HEK293 (cell line): ENCODE measurements around the gene PTK7.

ENCODE experiments used
- GLI2 ChIP-seq: fragments of 450-650 bp; formaldehyde crosslinking; IDR thresholded peaks from 2 replicates; pipeline ENCODE4; 2017; ENCODE audit warnings: missing biosample characterization, missing genetic modification characterization, low read depth, borderline replicate concordance
- KLF1 ChIP-seq: fragments of 450-650 bp; formaldehyde crosslinking; IDR thresholded peaks from 2 replicates; pipeline ENCODE4 v1.5.1; 2016; ENCODE audit warnings: missing biosample characterization, missing genetic modification characterization
- ZIC2 ChIP-seq: fragments of 450-650 bp; formaldehyde crosslinking; IDR thresholded peaks from 2 replicates; pipeline ENCODE4 v1.5.1; 2016; ENCODE audit warnings: missing biosample characterization, missing genetic modification characterization
- ZXDB ChIP-seq: fragments of 450-650 bp; formaldehyde crosslinking; IDR thresholded peaks from 2 replicates; pipeline ENCODE4 v1.5.1; 2016; ENCODE audit warnings: missing biosample characterization, missing genetic modification characterization
- TF ChIP-seq, protein P1 (sequence below): fragments of 450-650 bp; formaldehyde crosslinking; IDR thresholded peaks from 2 replicates; pipeline ENCODE4 v1.5.1; 2016; ENCODE audit warnings: missing biosample characterization, missing genetic modification characterization
- TF ChIP-seq, protein P2 (sequence below): sonication (generic); formaldehyde crosslinking; IDR thresholded peaks from 2 replicates; pipeline ENCODE4 v1.8.1; 2022; ENCODE audit warnings: mild to moderate bottlenecking, moderate library complexity, missing genetic modification reagents
- TF ChIP-seq, protein P3 (sequence below): fragments of 450-650 bp; formaldehyde crosslinking; IDR thresholded peaks from 2 replicates; pipeline ENCODE4 v1.5.1; 2016; ENCODE audit warnings: missing biosample characterization, missing genetic modification characterization
- TF ChIP-seq, protein P4 (sequence below): fragments of 450-650 bp; formaldehyde crosslinking; IDR thresholded peaks from 2 replicates; pipeline ENCODE4 v1.5.1; 2016; ENCODE audit warnings: missing biosample characterization, missing genetic modification characterization
- TF ChIP-seq, protein P5 (sequence below): fragments of 450-650 bp; formaldehyde crosslinking; IDR thresholded peaks from 2 replicates; pipeline ENCODE4 v1.5.1; 2016; ENCODE audit warnings: missing biosample characterization, missing genetic modification characterization

DNA sequence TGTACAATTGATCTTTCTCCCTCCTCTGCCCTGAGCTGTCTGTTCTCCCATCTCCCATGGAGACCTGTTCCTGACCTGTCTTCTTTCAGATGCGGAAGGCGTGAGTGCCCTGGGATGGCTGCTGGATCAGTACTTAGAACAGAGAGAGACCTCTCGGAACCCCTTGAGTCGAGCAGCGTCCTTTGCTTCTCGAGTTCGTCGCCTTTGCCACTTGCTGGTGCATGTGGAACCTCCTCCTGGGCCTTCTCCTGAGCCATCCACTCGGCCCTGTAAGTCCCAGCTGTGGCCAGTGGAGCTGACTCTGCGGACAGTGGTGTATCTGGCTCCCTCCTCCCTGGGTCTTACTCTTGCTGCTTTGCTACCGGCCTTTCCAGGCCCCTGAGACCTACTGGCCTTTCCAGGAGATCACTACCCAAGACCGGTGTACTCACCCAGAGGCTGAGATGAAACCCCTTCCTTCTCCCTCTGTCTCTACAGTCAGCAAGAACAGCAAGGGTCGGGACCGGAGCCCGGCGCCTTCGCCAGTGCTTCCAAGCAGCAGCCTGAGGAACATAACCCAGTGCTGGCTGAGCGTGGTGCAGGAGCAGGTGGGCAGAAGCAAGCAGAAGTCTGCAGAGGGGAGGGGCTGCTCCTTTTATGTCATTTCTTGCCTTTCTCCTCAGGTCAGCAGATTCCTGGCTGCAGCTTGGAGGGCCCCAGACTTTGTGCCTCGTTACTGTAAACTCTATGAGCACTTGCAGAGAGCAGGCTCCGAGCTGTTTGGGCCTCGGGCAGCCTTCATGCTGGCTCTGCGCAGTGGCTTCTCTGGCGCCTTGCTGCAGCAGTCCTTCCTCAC, 128.4 kb downstream of the PTK7 start:
- TF ChIP-seq ZXDB (tag by site-specific recombination): no peak
- TF ChIP-seq, protein P1, sequence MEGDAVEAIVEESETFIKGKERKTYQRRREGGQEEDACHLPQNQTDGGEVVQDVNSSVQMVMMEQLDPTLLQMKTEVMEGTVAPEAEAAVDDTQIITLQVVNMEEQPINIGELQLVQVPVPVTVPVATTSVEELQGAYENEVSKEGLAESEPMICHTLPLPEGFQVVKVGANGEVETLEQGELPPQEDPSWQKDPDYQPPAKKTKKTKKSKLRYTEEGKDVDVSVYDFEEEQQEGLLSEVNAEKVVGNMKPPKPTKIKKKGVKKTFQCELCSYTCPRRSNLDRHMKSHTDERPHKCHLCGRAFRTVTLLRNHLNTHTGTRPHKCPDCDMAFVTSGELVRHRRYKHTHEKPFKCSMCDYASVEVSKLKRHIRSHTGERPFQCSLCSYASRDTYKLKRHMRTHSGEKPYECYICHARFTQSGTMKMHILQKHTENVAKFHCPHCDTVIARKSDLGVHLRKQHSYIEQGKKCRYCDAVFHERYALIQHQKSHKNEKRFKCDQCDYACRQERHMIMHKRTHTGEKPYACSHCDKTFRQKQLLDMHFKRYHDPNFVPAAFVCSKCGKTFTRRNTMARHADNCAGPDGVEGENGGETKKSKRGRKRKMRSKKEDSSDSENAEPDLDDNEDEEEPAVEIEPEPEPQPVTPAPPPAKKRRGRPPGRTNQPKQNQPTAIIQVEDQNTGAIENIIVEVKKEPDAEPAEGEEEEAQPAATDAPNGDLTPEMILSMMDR: no peak
- TF ChIP-seq, protein P2, sequence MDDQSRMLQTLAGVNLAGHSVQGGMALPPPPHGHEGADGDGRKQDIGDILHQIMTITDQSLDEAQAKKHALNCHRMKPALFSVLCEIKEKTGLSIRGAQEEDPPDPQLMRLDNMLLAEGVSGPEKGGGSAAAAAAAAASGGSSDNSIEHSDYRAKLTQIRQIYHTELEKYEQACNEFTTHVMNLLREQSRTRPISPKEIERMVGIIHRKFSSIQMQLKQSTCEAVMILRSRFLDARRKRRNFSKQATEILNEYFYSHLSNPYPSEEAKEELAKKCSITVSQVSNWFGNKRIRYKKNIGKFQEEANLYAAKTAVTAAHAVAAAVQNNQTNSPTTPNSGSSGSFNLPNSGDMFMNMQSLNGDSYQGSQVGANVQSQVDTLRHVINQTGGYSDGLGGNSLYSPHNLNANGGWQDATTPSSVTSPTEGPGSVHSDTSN (CRISPR knock-in tag): no peak
- TF ChIP-seq ZIC2 (tag by site-specific recombination): no peak
- TF ChIP-seq, protein P3, sequence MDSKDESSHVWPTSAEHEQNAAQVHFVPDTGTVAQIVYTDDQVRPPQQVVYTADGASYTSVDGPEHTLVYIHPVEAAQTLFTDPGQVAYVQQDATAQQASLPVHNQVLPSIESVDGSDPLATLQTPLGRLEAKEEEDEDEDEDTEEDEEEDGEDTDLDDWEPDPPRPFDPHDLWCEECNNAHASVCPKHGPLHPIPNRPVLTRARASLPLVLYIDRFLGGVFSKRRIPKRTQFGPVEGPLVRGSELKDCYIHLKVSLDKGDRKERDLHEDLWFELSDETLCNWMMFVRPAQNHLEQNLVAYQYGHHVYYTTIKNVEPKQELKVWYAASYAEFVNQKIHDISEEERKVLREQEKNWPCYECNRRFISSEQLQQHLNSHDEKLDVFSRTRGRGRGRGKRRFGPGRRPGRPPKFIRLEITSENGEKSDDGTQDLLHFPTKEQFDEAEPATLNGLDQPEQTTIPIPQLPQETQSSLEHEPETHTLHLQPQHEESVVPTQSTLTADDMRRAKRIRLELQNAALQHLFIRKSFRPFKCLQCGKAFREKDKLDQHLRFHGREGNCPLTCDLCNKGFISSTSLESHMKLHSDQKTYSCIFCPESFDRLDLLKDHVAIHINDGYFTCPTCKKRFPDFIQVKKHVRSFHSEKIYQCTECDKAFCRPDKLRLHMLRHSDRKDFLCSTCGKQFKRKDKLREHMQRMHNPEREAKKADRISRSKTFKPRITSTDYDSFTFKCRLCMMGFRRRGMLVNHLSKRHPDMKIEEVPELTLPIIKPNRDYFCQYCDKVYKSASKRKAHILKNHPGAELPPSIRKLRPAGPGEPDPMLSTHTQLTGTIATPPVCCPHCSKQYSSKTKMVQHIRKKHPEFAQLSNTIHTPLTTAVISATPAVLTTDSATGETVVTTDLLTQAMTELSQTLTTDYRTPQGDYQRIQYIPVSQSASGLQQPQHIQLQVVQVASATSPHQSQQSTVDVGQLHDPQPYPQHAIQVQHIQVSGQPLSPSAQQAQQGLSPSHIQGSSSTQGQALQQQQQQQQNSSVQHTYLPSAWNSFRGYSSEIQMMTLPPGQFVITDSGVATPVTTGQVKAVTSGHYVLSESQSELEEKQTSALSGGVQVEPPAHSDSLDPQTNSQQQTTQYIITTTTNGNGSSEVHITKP (tag by site-specific recombination): no peak
- TF ChIP-seq, protein P4, sequence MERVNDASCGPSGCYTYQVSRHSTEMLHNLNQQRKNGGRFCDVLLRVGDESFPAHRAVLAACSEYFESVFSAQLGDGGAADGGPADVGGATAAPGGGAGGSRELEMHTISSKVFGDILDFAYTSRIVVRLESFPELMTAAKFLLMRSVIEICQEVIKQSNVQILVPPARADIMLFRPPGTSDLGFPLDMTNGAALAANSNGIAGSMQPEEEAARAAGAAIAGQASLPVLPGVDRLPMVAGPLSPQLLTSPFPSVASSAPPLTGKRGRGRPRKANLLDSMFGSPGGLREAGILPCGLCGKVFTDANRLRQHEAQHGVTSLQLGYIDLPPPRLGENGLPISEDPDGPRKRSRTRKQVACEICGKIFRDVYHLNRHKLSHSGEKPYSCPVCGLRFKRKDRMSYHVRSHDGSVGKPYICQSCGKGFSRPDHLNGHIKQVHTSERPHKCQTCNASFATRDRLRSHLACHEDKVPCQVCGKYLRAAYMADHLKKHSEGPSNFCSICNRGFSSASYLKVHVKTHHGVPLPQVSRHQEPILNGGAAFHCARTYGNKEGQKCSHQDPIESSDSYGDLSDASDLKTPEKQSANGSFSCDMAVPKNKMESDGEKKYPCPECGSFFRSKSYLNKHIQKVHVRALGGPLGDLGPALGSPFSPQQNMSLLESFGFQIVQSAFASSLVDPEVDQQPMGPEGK (tag by site-specific recombination): no peak
- TF ChIP-seq, protein P5, sequence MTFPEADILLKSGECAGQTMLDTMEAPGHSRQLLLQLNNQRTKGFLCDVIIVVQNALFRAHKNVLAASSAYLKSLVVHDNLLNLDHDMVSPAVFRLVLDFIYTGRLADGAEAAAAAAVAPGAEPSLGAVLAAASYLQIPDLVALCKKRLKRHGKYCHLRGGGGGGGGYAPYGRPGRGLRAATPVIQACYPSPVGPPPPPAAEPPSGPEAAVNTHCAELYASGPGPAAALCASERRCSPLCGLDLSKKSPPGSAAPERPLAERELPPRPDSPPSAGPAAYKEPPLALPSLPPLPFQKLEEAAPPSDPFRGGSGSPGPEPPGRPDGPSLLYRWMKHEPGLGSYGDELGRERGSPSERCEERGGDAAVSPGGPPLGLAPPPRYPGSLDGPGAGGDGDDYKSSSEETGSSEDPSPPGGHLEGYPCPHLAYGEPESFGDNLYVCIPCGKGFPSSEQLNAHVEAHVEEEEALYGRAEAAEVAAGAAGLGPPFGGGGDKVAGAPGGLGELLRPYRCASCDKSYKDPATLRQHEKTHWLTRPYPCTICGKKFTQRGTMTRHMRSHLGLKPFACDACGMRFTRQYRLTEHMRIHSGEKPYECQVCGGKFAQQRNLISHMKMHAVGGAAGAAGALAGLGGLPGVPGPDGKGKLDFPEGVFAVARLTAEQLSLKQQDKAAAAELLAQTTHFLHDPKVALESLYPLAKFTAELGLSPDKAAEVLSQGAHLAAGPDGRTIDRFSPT (tag by site-specific recombination): no peak
- TF ChIP-seq KLF1 (tag by site-specific recombination): no peak
- TF ChIP-seq GLI2 (tag by site-specific recombination): no peak
